Measurements from ENCODE around the gene IFNAR1. TPM values are rescaled to one million over a fixed set of nuclear protein-coding genes. Genes with fewer than 3 reads are reported as not detected.

Gene IFNAR1
- total RNA-seq, 1 donor from 2014 or later: 34.8 TPM

- no peaks in the 10 kb centered on the region for H3K36me3 Mint-ChIP-seq (ENCODE audit: low read depth, unreplicated experiment)
- no peaks in the 10 kb centered on the region for H3K9me3 Mint-ChIP-seq (ENCODE audit: unreplicated experiment)
- no peaks in the 10 kb centered on the region for H3K4me1 Mint-ChIP-seq (ENCODE audit: unreplicated experiment)
- H3K27ac Mint-ChIP-seq (ENCODE audit: unreplicated experiment): no peak overlapping the region
- no peak overlapping the region for H3K4me3 Mint-ChIP-seq (ENCODE audit: unreplicated experiment)
- DNase-seq (ENCODE audit: low spot score): no peak
- no peaks in the 10 kb centered on the region for H3K27me3 Mint-ChIP-seq (ENCODE audit: unreplicated experiment)
- TF ChIP-seq CTCF (IDR thresholded peaks at IDR 0.05; ENCODE audit: unreplicated experiment): no peak
These were observed 65.7 kb downstream of the IFNAR1 start for GRCh38 chr21:33390479-33390878.

GRCh38 chr21:33391656-33392055 lies 66.9 kb downstream of the IFNAR1 start:
- no peak for TF ChIP-seq CTCF (IDR thresholded peaks at IDR 0.05; ENCODE audit: unreplicated experiment)
- no peak for DNase-seq (ENCODE audit: low spot score)
- Mint-ChIP-seq H3K27me3 (ENCODE audit: unreplicated experiment) (no peaks in the 10 kb centered on the region), H3K27ac (ENCODE audit: unreplicated experiment) (no peak overlapping the region), H3K36me3 (ENCODE audit: low read depth, unreplicated experiment) (no peaks in the 10 kb centered on the region), H3K4me1 (ENCODE audit: unreplicated experiment) (no peaks in the 10 kb centered on the region), H3K4me3 (ENCODE audit: unreplicated experiment) (no peak overlapping the region), H3K9me3 (ENCODE audit: unreplicated experiment) (no peaks in the 10 kb centered on the region)

GRCh38 chr21:33392284-33392985 lies 67.7 kb downstream of the IFNAR1 start:
- Mint-ChIP-seq H3K4me3 (ENCODE audit: unreplicated experiment) (no peak overlapping the region), H3K27ac (ENCODE audit: unreplicated experiment) (no peak overlapping the region), H3K4me1 (ENCODE audit: unreplicated experiment) (no peaks in the 10 kb centered on the region), H3K36me3 (ENCODE audit: low read depth, unreplicated experiment) (no peaks in the 10 kb centered on the region), H3K9me3 (ENCODE audit: unreplicated experiment) (no peaks in the 10 kb centered on the region), H3K27me3 (ENCODE audit: unreplicated experiment) (no peaks in the 10 kb centered on the region)
- DNase-seq (ENCODE audit: low spot score): no peak
- TF ChIP-seq CTCF (IDR thresholded peaks at IDR 0.05; ENCODE audit: unreplicated experiment): no peak

GRCh38 chr21:33393348-33393747 lies 68.6 kb downstream of the IFNAR1 start:
- Mint-ChIP-seq H3K4me1 (ENCODE audit: unreplicated experiment) (no peaks in the 10 kb centered on the region), H3K27ac (ENCODE audit: unreplicated experiment) (no peak overlapping the region), H3K36me3 (ENCODE audit: low read depth, unreplicated experiment) (no peaks in the 10 kb centered on the region), H3K27me3 (ENCODE audit: unreplicated experiment) (no peaks in the 10 kb centered on the region), H3K9me3 (ENCODE audit: unreplicated experiment) (no peaks in the 10 kb centered on the region), H3K4me3 (ENCODE audit: unreplicated experiment) (no peak overlapping the region)
- no peak for TF ChIP-seq CTCF (IDR thresholded peaks at IDR 0.05; ENCODE audit: unreplicated experiment)
- DNase-seq (ENCODE audit: low spot score): no peak

- H3K4me3 Mint-ChIP-seq (ENCODE audit: unreplicated experiment): no peak overlapping the region
- no peaks in the 10 kb centered on the region for H3K36me3 Mint-ChIP-seq (ENCODE audit: low read depth, unreplicated experiment)
- no peaks in the 10 kb centered on the region for H3K27me3 Mint-ChIP-seq (ENCODE audit: unreplicated experiment)
- H3K27ac Mint-ChIP-seq (ENCODE audit: unreplicated experiment): no peak overlapping the region
- TF ChIP-seq CTCF (IDR thresholded peaks at IDR 0.05; ENCODE audit: unreplicated experiment): no peak
- no peak for DNase-seq (ENCODE audit: low spot score)
- no peaks in the 10 kb centered on the region for H3K9me3 Mint-ChIP-seq (ENCODE audit: unreplicated experiment)
- H3K4me1 Mint-ChIP-seq (ENCODE audit: unreplicated experiment): no peaks in the 10 kb centered on the region
These were observed 69.5 kb downstream of the IFNAR1 start for GRCh38 chr21:33394260-33394659.
